Esophagus muscularis mucosa (tissue), 3 donors: ENCODE measurements around the gene SUPT6H.

Source experiments
- POLR2A ChIP-seq: fragments of 450-650 bp; IDR thresholded peaks from one replicate; pipeline ENCODE4 v1.6.1; 2017; ENCODE audit warnings: antibody characterized with exemption, moderate library complexity, mild to moderate bottlenecking, low read depth
- TF ChIP-seq, protein P1 (sequence below), 3 experiments: fragments of 200-600 bp in 2 of 3; fragments of 450-650 bp in 1 of 3; sonication (generic) in 2 of 3; IDR thresholded peaks; one replicate each; pipeline ENCODE4 v1.5.1; 2017 to 2019; ENCODE audit warnings: antibody characterized with exemption in 3 of 3, mild to moderate bottlenecking in 2 of 3, moderate library complexity in 1 of 3

- TF ChIP-seq, protein P1, sequence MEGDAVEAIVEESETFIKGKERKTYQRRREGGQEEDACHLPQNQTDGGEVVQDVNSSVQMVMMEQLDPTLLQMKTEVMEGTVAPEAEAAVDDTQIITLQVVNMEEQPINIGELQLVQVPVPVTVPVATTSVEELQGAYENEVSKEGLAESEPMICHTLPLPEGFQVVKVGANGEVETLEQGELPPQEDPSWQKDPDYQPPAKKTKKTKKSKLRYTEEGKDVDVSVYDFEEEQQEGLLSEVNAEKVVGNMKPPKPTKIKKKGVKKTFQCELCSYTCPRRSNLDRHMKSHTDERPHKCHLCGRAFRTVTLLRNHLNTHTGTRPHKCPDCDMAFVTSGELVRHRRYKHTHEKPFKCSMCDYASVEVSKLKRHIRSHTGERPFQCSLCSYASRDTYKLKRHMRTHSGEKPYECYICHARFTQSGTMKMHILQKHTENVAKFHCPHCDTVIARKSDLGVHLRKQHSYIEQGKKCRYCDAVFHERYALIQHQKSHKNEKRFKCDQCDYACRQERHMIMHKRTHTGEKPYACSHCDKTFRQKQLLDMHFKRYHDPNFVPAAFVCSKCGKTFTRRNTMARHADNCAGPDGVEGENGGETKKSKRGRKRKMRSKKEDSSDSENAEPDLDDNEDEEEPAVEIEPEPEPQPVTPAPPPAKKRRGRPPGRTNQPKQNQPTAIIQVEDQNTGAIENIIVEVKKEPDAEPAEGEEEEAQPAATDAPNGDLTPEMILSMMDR (IDR thresholded peaks at IDR 0.05), result no peak
- TF ChIP-seq POLR2A, result no peak
Observed at GRCh38 chr17:28725166-28725659, 63.2 kb downstream of the SUPT6H start.
